WTC11 (cell line): ENCODE measurements around the gene JMJD6. TPM values are rescaled to one million over a fixed set of nuclear protein-coding genes. Genes with fewer than 3 reads are reported as not detected.

ENCODE experiments used
- ATAC-seq: fragments of 200-7000 bp; cut with Tn5 transposase; 2 replicates; pipeline ENCODE4 v1.10.0; 2021; ENCODE audit warnings: mild to moderate bottlenecking, moderate library complexity
- CTCF ChIA-PET: fragments of 300-600 bp; sonication (Branson Sonifier 250); formaldehyde crosslinking; loops from one replicate; lab custom pipeline; 2021; ENCODE audit warnings: antibody characterized with exemption; lab: Charles Lee
- POLR2A ChIA-PET: fragments of 350-600 bp; sonication (Branson Sonifier 250); formaldehyde crosslinking; loops from one replicate; lab custom pipeline; 2021; ENCODE audit warnings: antibody characterized with exemption; lab: Charles Lee
- DNase-seq: peaks from one replicate; pipeline ENCODE4 v3.0.0; 2021; ENCODE audit warnings: low spot score
- H3K27ac Mint-ChIP-seq: 2 replicates; pipeline ENCODE4 v1.8.0; 2021; ENCODE audit warnings: mixed read lengths
- H3K27me3 Mint-ChIP-seq: 2 replicates; pipeline ENCODE4 v1.8.0; 2021; ENCODE audit warnings: low read depth, mild to moderate bottlenecking, moderate library complexity, mixed read lengths
- H3K36me3 Mint-ChIP-seq: 2 replicates; pipeline ENCODE4 v1.8.0; 2021; ENCODE audit warnings: mixed read lengths
- H3K4me1 Mint-ChIP-seq: 2 replicates; pipeline ENCODE4 v1.8.0; 2022; ENCODE audit warnings: mixed read lengths
- H3K4me3 Mint-ChIP-seq: 2 replicates; pipeline ENCODE4 v1.8.0; 2021; ENCODE audit warnings: mild to moderate bottlenecking, moderate library complexity, mixed read lengths
- H3K9me3 Mint-ChIP-seq: 2 replicates; pipeline ENCODE4 v1.8.0; 2021; ENCODE audit warnings: mixed read lengths
- AR ChIP-seq: fragments of 250-450 bp; sonication (Bioruptor Pico); IDR thresholded peaks from 2 replicates; pipeline ENCODE4 v1.9.0; 2021; ENCODE audit warnings: mild to moderate bottlenecking
- ATF2 ChIP-seq: sonication (generic); formaldehyde crosslinking; IDR thresholded peaks from 2 replicates; pipeline ENCODE4 v1.8.1; 2022; ENCODE audit warnings: low read depth, missing genetic modification reagents, borderline replicate concordance
- CDX4 ChIP-seq: fragments of 250-450 bp; sonication (Bioruptor Pico); IDR thresholded peaks from 2 replicates; pipeline ENCODE4 v1.9.0; 2021; ENCODE audit warnings: moderate library complexity, mild to moderate bottlenecking, inconsistent platforms, borderline replicate concordance
- CTCF ChIP-seq: fragments of 200-600 bp; IDR thresholded peaks from 2 replicates; pipeline ENCODE4 v1.8.0; 2022; ENCODE audit warnings: antibody characterized with exemption
- E2F1 ChIP-seq: sonication (generic); formaldehyde crosslinking; IDR thresholded peaks from 2 replicates; pipeline ENCODE4 v1.8.0; 2022; ENCODE audit warnings: mild to moderate bottlenecking, missing genetic modification reagents
- HMGXB4 ChIP-seq: sonication (generic); formaldehyde crosslinking; IDR thresholded peaks from 2 replicates; pipeline ENCODE4 v1.8.1; 2023; ENCODE audit warnings: mild to moderate bottlenecking, moderate library complexity, missing genetic modification reagents
- IRF1 ChIP-seq: sonication (generic); formaldehyde crosslinking; IDR thresholded peaks from 2 replicates; pipeline ENCODE4 v1.8.0; 2023; ENCODE audit warnings: missing genetic modification reagents
- MLX ChIP-seq: sonication (generic); formaldehyde crosslinking; IDR thresholded peaks from 2 replicates; pipeline ENCODE4 v1.8.1; 2023; ENCODE audit warnings: mild to moderate bottlenecking, missing genetic modification reagents, moderate library complexity
- OVOL2 ChIP-seq: fragments of 250-450 bp; sonication (Bioruptor Pico); IDR thresholded peaks from 2 replicates; pipeline ENCODE4 v1.9.0; 2021; ENCODE audit warnings: mild to moderate bottlenecking, borderline replicate concordance
- PRRX2 ChIP-seq: fragments of 250-450 bp; sonication (Bioruptor Pico); IDR thresholded peaks from 2 replicates; pipeline ENCODE4 v1.8.0; 2021; ENCODE audit warnings: mild to moderate bottlenecking
- TEAD1 ChIP-seq: sonication (generic); formaldehyde crosslinking; IDR thresholded peaks from 2 replicates; pipeline ENCODE4 v1.8.0; 2022; ENCODE audit warnings: mild to moderate bottlenecking, missing genetic modification reagents
- USF1 ChIP-seq: sonication (generic); formaldehyde crosslinking; IDR thresholded peaks from 2 replicates; pipeline ENCODE4 v1.8.0; 2022; ENCODE audit warnings: mild to moderate bottlenecking, missing genetic modification reagents
- ZNF232 ChIP-seq: sonication (generic); formaldehyde crosslinking; IDR thresholded peaks from 2 replicates; pipeline ENCODE4 v1.8.0; 2022; ENCODE audit warnings: mild to moderate bottlenecking, missing genetic modification reagents
- ZNF281 ChIP-seq: sonication (generic); formaldehyde crosslinking; IDR thresholded peaks from 2 replicates; pipeline ENCODE4 v1.8.0; 2023; ENCODE audit warnings: mild to moderate bottlenecking, missing genetic modification reagents
- ZNF317 ChIP-seq: sonication (generic); formaldehyde crosslinking; IDR thresholded peaks from 2 replicates; pipeline ENCODE4 v1.8.1; 2023; ENCODE audit warnings: low read depth, mild to moderate bottlenecking, moderate library complexity, missing genetic modification reagents, borderline replicate concordance
- ZNF396 ChIP-seq: fragments of 250-450 bp; sonication (Bioruptor Pico); IDR thresholded peaks from 2 replicates; pipeline ENCODE4 v1.8.0; 2021; ENCODE audit warnings: mild to moderate bottlenecking, moderate library complexity, borderline replicate concordance
- ZNF532 ChIP-seq: fragments of 250-450 bp; sonication (Bioruptor Pico); IDR thresholded peaks from 2 replicates; pipeline ENCODE4 v1.9.0; 2021; ENCODE audit warnings: mild to moderate bottlenecking, borderline replicate concordance
- total RNA-seq: library from RNA; stranded (reverse); gene quantifications from 3 replicates; pipeline ENCODE4 v1.2.3, GENCODE V29; 2021

JMJD6 gene
- total RNA-seq, 1 experiment from 2014 or later, result 21.6 TPM

- no peaks in the 10 kb centered on the region for H3K27me3 Mint-ChIP-seq
- CTCF ChIA-PET, result interaction anchor here (1.2 to 1.7 kb wide), 2 partner anchors 119 to 154 kb away, joined by 3 to 5 read pairs; no protein-coding TSS in a partner anchor
- H3K36me3 Mint-ChIP-seq, result peaks cover 3% of the 10 kb centered on the region
- ATAC-seq (no peak), DNase-seq (no peak)
- POLR2A ChIA-PET, result no interaction called here
- H3K9me3 Mint-ChIP-seq, result peaks cover 10% of the 10 kb centered on the region
- peaks cover 5% of the 10 kb centered on the region for H3K4me1 Mint-ChIP-seq
- no peak overlapping the region for H3K4me3 Mint-ChIP-seq
- no peak overlapping the region for H3K27ac Mint-ChIP-seq
- TF ChIP-seq IRF1 (CRISPR knock-in tag) (no peak), ZNF396 (CRISPR knock-in tag) (no peak), MLX (CRISPR knock-in tag) (no peak), TEAD1 (CRISPR knock-in tag) (no peak), CDX4 (no peak), CTCF (no peak), AR (CRISPR knock-in tag) (no peak), PRRX2 (CRISPR knock-in tag) (no peak), ZNF232 (CRISPR knock-in tag) (no peak), USF1 (CRISPR knock-in tag) (no peak), ZNF281 (no peak), ATF2 (CRISPR knock-in tag) (no peak), ZNF532 (CRISPR knock-in tag) (no peak), E2F1 (CRISPR knock-in tag) (no peak), ZNF317 (CRISPR knock-in tag) (no peak), HMGXB4 (CRISPR knock-in tag) (no peak), OVOL2 (CRISPR knock-in tag) (no peak)
These were observed 49.8 kb downstream of the JMJD6 start for GRCh38 chr17:76676629-76677028.
